Right kidney (tissue), 1 donor: ENCODE results near the gene CPAMD8.
A peak's percentile ranks its signal among the peaks of the same experiment; 100 is the strongest.
"Not testable (repeated sequence)": the region's sequence is repeated elsewhere in the genome, so short reads cannot be mapped to it uniquely, and the experiment has no call there.

ENCODE experiments used
- DNase-seq: peaks from one replicate; pipeline ENCODE4 v3.0.0-alpha.2; 2016

Gene CPAMD8

GRCh38 chr19:17001603-17002183 lies 24.9 kb downstream of the CPAMD8 start:
- DNase-seq: no peak

DNA sequence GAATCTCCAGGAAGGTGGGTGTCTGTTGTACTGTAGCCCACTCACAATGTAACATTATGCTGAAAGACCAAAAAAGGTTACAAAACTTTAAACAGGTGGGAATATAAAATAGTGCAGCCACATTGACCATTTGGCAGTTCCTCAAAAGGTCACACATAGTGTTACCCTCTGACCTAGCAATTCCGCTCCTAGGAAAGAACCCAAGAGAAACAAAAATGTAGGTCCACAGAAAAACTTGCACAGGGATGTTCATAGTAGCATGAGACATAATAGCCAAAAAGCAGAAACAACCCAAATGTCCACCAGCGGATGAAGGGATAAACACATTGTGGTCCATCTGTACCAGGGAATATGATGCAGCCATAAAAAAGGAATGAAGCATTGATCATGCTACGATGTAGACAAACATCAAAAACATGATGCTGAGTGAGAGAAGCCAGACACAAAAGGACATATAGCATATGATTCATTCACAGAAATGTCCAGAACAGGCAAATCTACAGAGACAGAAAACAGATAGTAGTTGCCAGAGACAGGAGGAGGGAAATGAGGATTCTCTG lies 27.9 kb downstream of the CPAMD8 start:
- no peak for DNase-seq

DNA sequence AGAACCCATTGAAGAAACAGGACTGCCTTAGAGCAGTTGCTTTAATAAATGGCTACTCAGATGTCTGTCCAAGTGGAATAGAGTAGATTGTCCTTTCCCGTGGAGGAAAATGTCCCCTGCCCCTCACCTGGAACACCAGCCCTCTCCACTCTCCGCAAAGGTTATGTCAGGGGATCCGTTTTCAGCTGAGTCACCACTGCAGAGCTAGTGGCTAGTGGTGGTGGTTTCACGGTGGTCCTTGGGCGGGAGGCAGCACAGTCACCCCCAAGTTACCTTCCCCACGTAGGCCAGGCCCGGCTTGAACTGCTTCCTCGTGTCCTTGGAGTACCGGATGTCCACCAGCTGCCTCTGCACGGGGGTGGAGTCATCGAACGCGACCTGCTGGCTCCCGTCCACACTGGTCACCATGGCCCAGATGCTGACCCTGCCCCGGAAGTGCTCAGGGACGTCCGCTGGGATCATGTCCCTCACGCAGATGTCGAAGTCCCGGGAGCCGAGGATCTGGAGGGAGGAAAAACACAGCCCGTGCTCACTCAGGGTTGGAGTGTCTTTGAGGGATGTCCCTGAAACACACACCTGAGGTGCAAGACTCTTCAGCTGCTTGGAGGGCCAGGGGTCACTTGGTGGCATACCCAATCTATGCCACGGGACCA lies 29.6 kb downstream of the CPAMD8 start:
- DNase-seq: not testable (repeated sequence)

- DNase-seq: no peak
Observed at GRCh38 chr19:16988661-16989060, 37.9 kb downstream of the CPAMD8 start.

GRCh38 chr19:16985403-16985802 lies 41.2 kb downstream of the CPAMD8 start:
- DNase-seq: no peak

DNA sequence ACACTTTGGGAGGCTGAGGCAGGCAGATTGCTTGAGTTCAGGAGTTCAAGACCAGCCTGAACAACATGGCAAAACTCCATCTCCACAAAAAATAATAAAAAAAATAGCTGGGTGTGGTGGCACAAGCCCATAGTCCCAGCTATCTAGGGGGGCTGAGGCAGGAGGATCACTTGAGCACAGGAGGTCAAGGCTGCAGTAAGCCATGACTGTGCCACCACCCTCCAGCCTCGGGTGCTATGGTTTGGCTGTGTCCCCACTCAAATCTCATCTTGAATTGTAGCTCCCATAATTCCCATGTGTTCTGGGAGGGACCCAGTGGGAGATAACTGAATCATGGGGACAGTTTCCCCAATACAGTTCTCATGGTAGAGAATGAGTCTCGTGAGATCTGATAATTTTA lies 44.0 kb downstream of the CPAMD8 start:
- not testable (repeated sequence) for DNase-seq

DNA sequence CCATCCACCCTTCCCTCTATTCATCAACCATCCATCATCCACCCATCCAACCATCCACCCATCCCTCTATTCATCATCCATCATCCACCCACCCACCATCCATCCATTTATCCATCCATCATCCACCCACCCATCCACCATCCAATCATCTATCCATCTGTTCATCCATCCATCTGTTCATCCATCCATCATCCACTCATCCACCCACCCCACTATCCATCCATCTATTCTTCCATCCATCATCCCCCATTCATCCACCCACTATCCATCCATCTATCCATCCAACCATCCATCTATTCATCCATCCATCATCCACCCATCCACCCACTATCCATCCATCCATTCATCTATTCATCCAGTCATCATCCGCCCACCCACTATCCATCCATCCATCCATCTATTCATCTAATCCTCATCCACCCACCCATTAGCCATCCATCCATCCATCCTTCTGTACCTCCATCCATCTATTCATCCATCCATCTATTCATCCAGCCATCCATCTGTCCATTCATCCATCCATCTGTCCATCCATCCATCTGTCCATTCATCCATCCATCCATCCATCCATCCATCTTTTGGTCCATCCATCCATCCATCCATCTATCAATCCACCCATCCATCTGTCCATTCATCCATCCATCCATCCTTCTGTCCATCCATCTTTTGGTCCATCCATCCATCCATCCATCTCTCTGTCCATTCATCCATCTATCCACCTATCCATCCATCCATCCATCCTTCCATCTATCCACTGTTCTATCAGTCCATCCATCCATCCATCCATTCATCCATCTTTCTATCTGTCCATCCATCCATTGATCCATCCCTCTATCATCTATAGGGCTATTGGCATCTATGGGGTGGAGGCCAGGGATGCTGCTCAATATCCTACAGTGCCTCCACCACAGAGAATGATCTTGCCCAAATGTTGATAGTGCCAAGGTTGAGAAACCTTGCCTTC lies 47.5 kb downstream of the CPAMD8 start:
- DNase-seq: no peak

- DNase-seq: no peak
Observed at GRCh38 chr19:16978156-16978555, 48.5 kb downstream of the CPAMD8 start.

DNA sequence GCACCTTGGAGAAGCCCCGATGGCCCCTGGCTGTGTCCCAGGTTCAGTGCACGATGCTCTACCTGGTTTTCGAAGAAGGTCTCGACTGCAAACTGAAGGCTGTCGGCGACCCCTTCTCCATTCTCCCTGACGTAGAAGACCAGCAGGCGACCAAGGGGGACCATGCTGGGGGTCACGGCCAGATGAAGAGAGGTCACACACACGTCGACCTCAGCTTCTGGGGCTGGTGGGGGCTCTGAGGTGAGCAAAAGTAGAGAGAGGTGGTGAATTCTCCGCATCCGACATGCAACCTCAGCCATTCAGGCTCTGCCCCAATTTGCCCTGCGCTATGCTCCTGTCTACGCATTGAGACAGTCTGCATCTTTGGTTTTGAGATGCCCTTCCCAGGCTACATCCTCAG lies 49.3 kb downstream of the CPAMD8 start:
- no peak for DNase-seq

DNA sequence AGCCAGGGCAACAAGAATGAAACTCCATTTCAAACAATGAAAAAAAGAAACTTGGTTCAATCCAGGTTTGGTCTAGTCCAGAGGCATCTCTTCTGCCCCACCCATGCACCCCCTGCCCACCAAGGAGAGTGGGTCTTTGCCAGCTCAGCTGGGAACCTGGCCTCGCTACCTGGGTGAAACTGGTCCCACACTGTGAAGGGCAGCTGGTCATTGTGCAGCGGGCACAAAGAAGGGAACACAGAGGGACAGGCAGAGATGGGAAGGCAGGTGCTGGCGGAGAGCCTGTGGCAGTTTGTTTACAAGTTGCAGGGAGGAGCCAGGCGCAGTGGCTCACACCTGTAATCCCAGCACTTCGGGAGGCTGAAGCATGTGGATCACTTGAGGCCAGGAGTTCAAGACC lies 50.2 kb downstream of the CPAMD8 start:
- no peak for DNase-seq

DNA sequence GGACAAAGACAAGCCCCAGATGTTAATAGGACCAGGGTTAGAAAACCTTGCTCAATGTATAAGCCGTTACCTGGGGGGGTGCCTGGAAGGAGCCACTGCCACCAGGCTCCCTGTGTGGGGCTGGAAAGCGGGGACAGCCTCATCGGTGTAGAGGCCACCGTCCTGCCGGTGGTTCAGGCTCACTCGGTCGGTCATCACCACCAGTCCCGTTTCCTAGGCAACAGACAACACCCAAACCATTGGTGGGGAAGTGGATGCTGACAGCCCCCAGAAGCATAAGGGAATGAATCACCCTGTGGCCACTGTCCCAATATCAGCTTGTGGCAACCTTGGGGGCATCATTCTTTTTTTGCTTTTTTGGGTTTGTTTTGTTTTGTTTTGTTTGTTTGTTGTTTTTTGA lies 55.8 kb downstream of the CPAMD8 start:
- DNase-seq: no peak

DNA sequence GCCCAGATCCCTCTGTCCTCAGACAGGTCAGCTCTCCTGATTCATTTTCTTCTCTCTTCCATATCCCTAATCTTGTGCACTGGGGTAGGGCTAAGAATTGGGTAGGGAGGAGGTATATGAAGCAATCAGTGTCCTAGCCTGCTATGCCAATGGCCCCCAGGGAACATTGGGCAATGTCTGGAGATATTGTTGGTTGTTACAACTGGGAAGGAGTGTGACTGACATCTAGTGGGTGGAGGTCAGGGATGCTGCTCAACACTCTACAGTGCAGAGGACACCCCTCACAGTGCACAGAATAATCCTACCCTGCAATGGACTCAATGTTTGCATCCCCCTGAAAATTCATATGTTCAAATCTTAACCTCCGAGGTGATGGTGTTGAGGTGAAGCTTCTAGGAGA lies 57.5 kb downstream of the CPAMD8 start:
- DNase-seq: no peak

- DNase-seq: peak; percentile 15
Observed at GRCh38 chr19:16960996-16961822, 65.4 kb downstream of the CPAMD8 start.

- DNase-seq: not testable (repeated sequence)
Observed at GRCh38 chr19:16958277-16958676, 68.3 kb downstream of the CPAMD8 start.

DNA sequence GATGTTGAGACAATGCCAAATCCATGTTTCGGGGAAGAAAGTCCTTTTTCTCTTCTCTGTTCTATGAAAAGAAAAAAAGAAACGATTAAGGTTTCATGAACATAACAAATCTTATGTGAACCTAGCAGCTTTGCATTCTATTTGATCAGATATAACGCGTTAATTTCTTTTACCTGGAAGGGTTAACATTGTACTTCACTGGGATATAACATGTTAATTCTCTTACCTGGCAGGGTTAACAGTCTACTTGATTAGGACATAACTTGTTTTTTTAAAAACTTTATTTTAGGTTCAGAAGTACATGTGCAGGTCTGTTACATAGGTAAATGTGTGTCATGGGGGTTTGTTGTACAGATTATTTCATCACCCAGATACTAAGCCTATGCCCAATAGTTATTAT lies 68.8 kb downstream of the CPAMD8 start:
- DNase-seq: no peak

DNA sequence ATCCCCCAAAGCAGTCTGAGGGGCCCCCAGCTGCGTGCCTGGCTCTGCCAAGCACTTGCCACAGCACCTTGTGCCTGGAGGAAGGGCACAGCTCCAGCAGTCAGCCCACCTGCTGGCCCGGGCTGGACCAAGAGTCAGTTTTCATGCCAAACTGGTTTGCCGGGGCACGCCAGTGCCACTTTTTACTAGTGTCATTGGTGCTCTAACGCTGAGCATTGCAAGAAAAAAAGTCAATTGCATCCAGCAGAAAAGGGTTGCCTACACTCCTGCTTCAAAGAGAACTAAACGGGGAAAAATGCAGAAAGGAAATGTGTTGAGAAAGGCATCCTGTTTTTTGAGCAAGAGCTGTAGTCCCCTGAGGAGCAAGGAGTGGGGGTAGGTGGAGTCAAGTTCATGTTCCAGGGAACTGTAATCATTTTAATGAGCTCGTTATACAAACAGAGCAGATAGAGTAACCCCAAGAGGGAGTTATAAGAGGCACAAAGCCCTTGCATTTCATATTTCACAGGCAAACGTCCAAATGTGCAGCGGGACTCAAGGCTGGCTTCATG lies 69.4 kb downstream of the CPAMD8 start:
- DNase-seq: no peak

GRCh38 chr19:16955161-16955560 lies 71.4 kb downstream of the CPAMD8 start:
- DNase-seq: no peak

- no peak for DNase-seq
Observed at GRCh38 chr19:16952046-16952445, 74.6 kb downstream of the CPAMD8 start.

DNA sequence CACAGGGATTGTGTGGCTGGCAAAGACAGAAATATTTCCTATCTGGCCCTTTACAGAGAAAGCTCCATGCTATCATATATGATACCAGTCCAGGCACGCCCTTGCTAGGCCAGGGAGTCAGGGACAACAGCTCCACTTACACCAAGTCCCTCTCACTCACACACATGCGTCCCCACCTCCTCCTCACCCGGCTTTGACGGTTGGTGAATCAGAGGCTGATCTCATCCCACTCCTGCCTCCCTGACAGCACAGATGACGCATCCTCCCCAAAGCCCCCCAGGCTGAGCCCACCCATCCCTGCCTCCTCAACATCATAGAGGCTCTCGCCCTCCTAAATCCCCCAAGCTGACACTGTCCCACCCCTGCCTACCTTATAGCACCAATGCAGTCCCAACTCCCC lies 75.1 kb downstream of the CPAMD8 start:
- DNase-seq: no peak

DNA sequence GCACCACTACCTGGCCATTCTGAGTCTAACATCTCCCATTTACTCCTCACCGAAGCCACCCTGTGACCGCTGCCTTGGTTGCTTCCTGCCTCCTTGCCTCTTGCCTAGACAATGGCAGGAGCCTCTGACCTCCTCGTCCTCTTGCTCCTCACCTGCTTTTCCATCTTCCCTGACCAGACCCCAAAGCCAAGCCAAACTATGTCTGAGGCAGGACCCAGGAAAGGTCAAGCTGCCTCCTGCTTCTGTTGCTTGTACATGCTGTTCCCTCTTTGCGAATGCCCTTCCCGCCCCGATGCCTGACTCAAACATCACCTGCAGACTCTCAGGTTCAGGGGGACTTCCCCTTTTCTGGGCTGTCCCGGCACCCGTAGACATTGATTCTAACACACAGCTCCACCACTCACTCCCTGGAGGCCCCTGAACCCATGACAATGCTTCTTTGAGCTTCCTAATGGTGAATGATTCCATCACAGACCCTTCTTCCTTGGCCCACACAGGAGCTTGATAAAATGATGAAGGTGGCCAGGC lies 77.0 kb downstream of the CPAMD8 start:
- DNase-seq: no peak
